A549 treated with ZK216348 at 1 μM for 4 hours (cell line): ENCODE data around the gene ZBTB26. TPM values are rescaled to one million over a fixed set of nuclear protein-coding genes. Genes with fewer than 3 reads are reported as not detected.

ENCODE experiments used
- total RNA-seq: library from RNA; stranded (reverse); fragments of 200-300 nt; extraction: Qiagen RNA extraction; gene quantifications from 5 replicates; pipeline ENCODE4 v1.2.3, GENCODE V29; 2022; ENCODE audit warnings: low read depth

ZBTB26 gene
- 1.8 to 2.7 TPM (median 2.3 TPM) in 5 replicates for total RNA-seq

GRCh38 chr9:122931226-122932121 lies at the start of gene ZBTB26:
Gene ZBTB26, minus strand, starts transcription at chr9:122931512. Its CDS starts 11,578 bp downstream, at chr9:122919934.

GRCh38 chr9:122940749-122941581 lies 9.7 kb upstream of the ZBTB26 start, which contains the start of gene RABGAP1:
Gene RABGAP1, plus strand, starts transcription at chr9:122941020. Its CDS starts 16,040 bp downstream, at chr9:122957060.

GRCh38 chr9:122912964-122913673 lies 18.2 kb downstream of the ZBTB26 start, which contains the start of gene ZBTB6:
Gene ZBTB6, minus strand, starts transcription at chr9:122913323. Its CDS starts 1,251 bp downstream, at chr9:122912072.

GRCh38 chr9:122904823-122905710 lies 26.2 kb downstream of the ZBTB26 start, which contains the start of gene RC3H2:
Gene RC3H2, minus strand, starts transcription at chr9:122905359. Its CDS starts 7,850 bp downstream, at chr9:122897509.

Other genes with a start within 250 kb of the ZBTB26 start
- not detected in 5 replicates for gene OR1L4, start 207.5 kb downstream of the ZBTB26 start, total RNA-seq
- gene OR1L6, start 189.2 kb downstream of the ZBTB26 start, total RNA-seq = not detected in 5 replicates
- not detected in 5 replicates for gene OR5C1, start 142.6 kb downstream of the ZBTB26 start, total RNA-seq
- gene OR1K1, start 131.4 kb downstream of the ZBTB26 start, total RNA-seq = not detected in 5 replicates
- 14.1 to 21.2 TPM (median 17.4 TPM) in 5 replicates for gene PDCL, start 102.9 kb downstream of the ZBTB26 start, total RNA-seq
- gene RC3H2, start 26.2 kb downstream of the ZBTB26 start, total RNA-seq = 14.8 to 26.0 TPM (median 18.3 TPM) in 5 replicates
- gene ZBTB6, start 18.2 kb downstream of the ZBTB26 start, total RNA-seq = 3.1 to 7.5 TPM (median 5.4 TPM) in 5 replicates
- 11.6 to 15.3 TPM (median 15.1 TPM) in 5 replicates for gene RABGAP1, start 9.5 kb upstream of the ZBTB26 start, total RNA-seq
- gene GPR21, start 102.2 kb upstream of the ZBTB26 start, total RNA-seq = not detected in 5 replicates